GM12801 (cell line): ENCODE data around the gene TNKS1BP1.

ENCODE experiments used
- TF ChIP-seq, protein P1 (sequence below): IDR thresholded peaks from one replicate; pipeline ENCODE4 v1.5.1; 2011; ENCODE audit warnings: control low read depth; ENCODE audit not compliant: insufficient read length; ENCODE audit errors: extremely low read depth

Gene TNKS1BP1

DNA sequence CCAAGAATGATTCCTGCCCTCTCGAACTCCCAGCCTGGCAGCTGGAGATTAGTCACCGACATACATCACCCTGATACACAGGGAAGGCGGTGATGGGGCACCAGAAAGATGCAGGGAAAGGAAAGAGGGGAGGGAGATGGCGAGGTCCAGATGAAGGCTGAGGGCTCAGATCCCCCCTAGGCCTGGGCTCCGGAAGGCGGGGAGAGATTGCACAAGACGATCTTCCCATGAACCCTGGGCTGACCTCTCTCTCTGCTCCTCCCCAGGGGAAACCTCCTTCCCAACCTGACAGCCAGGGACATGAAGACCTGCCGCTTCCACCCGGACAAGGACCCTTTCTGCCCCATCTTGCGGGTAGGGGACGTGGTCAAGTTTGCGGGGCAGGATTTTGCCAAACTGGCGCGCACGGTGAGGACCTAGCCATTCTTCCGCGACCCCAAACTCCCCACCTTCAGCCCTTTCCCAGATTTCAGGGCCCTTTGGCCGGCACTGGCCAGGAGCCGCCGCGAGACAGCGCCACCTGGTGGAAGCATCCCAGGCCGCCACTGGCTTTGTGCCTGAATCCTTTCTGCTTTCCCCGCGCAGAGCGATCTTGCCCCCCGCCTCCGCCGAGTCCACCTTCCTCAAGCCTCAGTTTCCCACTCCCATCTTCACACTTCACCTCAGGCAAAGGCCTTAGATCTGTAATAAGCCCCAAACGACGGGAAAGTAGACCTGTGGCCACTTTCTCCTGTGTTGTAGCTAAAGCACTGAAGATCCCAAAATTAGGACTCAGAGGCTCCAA is 24.9 kb upstream of the TNKS1BP1 start:
- TF ChIP-seq, protein P1, sequence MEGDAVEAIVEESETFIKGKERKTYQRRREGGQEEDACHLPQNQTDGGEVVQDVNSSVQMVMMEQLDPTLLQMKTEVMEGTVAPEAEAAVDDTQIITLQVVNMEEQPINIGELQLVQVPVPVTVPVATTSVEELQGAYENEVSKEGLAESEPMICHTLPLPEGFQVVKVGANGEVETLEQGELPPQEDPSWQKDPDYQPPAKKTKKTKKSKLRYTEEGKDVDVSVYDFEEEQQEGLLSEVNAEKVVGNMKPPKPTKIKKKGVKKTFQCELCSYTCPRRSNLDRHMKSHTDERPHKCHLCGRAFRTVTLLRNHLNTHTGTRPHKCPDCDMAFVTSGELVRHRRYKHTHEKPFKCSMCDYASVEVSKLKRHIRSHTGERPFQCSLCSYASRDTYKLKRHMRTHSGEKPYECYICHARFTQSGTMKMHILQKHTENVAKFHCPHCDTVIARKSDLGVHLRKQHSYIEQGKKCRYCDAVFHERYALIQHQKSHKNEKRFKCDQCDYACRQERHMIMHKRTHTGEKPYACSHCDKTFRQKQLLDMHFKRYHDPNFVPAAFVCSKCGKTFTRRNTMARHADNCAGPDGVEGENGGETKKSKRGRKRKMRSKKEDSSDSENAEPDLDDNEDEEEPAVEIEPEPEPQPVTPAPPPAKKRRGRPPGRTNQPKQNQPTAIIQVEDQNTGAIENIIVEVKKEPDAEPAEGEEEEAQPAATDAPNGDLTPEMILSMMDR = no peak

DNA sequence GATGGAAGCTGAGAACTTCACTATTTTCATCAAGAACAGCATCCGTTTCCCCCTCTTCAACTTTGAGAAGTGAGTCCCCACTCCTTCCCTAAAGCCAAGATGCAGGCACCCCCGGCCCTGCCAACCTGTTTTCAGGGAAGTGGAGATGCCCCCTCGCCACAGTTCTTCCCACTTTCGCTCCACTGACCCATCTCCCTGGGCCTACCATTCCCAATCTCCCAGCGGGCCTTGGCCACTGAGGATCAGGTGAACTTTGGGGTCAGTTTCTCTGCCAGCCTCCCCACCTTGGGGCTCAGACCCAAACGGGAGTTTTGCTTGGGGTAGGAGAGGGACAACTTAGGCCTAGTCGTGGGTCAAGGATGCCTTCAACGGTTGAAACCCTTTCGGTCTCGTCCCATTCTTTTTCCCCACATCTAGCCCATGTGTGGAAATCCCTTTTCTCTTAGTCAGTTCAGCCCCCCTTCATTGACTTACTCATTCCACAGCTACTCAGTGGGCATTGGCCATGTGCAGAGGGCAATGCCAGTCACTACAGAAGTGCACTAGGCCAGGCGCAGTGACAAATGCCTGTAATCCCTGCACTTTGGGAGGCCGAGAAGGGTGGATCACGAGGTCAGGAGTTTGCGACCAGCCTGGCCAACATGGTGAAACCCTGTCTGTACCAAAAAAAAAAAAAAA is 24.0 kb upstream of the TNKS1BP1 start:
- TF ChIP-seq, protein P1 = no peak

DNA sequence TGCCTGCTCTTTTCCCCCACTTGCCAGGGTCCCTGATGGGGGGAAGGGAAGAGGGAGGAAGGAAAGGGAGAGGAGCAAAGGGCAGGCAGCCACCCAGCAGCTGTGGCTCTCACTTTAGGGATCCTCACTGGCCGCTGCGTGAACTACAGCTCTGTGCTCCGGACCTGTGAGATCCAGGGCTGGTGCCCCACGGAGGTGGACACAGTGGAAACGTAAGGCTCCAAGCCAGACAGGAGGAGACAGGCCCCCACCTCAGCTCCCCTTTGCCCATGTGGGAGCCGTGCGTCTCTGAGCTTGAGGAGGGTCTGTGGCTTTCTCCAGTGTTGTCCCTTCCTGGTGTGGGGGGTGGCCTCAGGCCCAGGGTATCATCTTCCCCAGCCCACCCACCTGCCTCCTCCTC is 23.3 kb upstream of the TNKS1BP1 start:
- TF ChIP-seq, protein P1 = no peak

DNA sequence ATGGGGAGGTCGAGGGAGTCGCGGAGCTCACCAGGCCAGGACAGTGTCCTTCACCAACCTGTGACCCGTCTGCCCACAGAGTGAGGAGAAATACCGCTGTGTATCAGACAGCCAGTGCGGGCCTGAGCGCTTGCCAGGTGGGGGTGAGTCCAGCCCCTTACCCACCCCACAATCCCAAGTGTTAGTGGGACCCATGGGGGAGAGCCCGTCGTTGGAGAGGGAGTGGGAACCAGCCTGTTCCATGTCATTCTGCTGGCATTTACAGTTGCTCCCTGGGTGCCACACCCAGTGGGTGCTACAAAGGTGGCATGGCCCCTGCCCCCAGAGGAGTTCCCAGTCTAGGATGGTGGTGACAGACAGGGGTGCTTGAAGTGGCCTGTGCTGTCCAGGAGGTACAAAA is 22.6 kb upstream of the TNKS1BP1 start:
- TF ChIP-seq, protein P1 = no peak

DNA sequence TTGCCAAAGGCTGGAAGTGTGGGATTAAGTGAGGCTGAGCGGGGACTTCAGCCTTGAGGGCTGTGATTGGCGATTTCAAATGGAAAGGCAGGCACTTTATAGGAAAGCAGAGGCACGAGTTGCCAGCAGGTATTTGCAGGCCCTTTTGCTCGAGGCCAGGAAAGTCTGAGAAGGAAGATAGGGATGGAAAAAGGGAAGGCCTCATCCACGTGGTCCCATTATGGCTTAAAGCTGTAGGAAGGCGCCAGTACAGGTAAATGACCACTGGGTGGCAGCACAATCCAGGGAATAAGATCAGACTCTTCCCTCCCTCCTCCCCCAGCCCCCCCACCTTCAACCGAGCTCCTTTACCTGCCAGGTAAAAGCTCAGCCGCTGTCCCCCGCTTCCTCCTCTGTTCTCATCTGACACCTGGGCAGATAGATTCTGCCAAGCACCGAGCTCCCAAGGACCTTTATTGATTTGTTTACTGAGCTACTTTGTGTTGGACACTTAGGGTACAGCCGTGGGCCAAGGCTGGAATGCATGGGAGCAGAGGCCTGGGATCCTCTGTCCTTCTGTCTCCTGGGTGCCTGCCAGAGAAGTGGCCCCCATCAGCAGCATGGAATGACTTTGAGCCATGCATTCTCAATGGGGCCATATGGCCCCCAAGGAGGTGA is 20.9 kb upstream of the TNKS1BP1 start:
- TF ChIP-seq, protein P1 = no peak

DNA sequence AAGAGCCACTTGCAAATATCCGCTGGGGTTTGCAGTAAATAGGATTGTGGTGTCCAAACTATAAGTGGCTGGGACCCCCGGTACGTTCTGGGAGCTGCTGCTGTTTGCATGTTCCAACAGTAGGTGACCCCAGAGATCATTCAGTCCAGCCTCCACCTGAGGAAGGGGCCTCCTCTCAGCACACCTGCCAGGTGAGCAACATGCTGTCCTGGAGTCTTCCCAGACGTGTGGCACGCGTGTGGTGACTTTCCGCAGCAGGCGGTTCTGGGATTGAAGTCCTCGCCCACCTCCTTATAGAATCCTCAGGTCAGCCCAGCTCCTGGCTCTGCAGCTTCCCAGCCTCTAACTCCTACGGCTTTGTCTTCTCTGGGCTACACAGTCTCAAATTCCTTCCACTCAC is 20.1 kb upstream of the TNKS1BP1 start:
- TF ChIP-seq, protein P1 = no peak

DNA sequence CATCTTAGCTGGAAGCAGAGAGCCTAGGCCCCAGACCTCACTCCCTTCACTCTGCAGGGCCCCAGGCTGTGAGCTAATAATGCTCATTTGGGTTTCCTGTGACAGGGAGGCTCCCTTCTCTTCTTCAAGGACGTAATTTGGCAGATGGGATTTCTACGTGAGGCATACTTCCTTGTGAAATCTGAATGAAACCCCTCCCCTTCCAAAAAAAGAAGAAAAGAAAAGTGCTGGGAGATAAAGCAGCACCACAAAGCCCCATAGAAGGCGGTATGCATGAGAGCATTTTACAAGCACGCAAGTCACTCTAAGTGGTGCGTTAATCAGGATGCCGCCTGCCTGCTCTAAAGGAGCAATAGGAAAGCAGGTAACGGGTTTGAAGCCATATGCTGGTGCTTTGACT is 19.1 kb upstream of the TNKS1BP1 start:
- TF ChIP-seq, protein P1 = no peak
